Ectodermal cell (in vitro differentiated cells): Measurements from ENCODE around the gene COBLL1. TPM values are rescaled to one million over a fixed set of nuclear protein-coding genes. Genes with fewer than 3 reads are reported as not detected.

Source experiments
- H3K27ac ChIP-seq: 2 replicates; pipeline ENCODE4 v1.7.0; 2013; ENCODE audit warnings: mild to moderate bottlenecking, low read depth, low read length; ENCODE audit not compliant: insufficient read depth, poor library complexity, severe bottlenecking
- H3K27me3 ChIP-seq: 2 replicates; pipeline ENCODE4 v1.7.0; 2013; ENCODE audit warnings: mild to moderate bottlenecking, low read length; ENCODE audit not compliant: insufficient read depth, control insufficient read depth, poor library complexity, severe bottlenecking
- H3K36me3 ChIP-seq: one replicate; pipeline ENCODE4 v1.7.0; 2013; ENCODE audit warnings: low read length; ENCODE audit not compliant: control insufficient read depth, insufficient read depth
- H3K4me1 ChIP-seq: one replicate; pipeline ENCODE4 v1.7.0; 2013; ENCODE audit warnings: low read length; ENCODE audit not compliant: control insufficient read depth, insufficient read depth
- H3K4me3 ChIP-seq: 2 replicates; pipeline ENCODE4 v1.7.0; 2013; ENCODE audit warnings: low read depth, low read length, control low read depth; ENCODE audit not compliant: insufficient read depth
- H3K9me3 ChIP-seq: 2 replicates; pipeline ENCODE4 v1.7.0; 2013; ENCODE audit warnings: mild to moderate bottlenecking, low read length, moderate library complexity; ENCODE audit not compliant: control insufficient read depth
- WGBS, 2 experiments: methylation state at CpG; one replicate each; pipeline ENCODE4 v1.1.7; 2013; ENCODE audit warnings: missing lambda C conversion rate in 2 of 2; 5-methylcytosine and 5-hydroxymethylcytosine counted together
- polyA plus RNA-seq, 4 experiments: library from polyadenylated mRNA; stranded (reverse); fragments of 50-300 nt; gene quantifications; one replicate each; pipeline ENCODE4 v1.2.3, GENCODE V29; 2013

COBLL1 gene, protein sequence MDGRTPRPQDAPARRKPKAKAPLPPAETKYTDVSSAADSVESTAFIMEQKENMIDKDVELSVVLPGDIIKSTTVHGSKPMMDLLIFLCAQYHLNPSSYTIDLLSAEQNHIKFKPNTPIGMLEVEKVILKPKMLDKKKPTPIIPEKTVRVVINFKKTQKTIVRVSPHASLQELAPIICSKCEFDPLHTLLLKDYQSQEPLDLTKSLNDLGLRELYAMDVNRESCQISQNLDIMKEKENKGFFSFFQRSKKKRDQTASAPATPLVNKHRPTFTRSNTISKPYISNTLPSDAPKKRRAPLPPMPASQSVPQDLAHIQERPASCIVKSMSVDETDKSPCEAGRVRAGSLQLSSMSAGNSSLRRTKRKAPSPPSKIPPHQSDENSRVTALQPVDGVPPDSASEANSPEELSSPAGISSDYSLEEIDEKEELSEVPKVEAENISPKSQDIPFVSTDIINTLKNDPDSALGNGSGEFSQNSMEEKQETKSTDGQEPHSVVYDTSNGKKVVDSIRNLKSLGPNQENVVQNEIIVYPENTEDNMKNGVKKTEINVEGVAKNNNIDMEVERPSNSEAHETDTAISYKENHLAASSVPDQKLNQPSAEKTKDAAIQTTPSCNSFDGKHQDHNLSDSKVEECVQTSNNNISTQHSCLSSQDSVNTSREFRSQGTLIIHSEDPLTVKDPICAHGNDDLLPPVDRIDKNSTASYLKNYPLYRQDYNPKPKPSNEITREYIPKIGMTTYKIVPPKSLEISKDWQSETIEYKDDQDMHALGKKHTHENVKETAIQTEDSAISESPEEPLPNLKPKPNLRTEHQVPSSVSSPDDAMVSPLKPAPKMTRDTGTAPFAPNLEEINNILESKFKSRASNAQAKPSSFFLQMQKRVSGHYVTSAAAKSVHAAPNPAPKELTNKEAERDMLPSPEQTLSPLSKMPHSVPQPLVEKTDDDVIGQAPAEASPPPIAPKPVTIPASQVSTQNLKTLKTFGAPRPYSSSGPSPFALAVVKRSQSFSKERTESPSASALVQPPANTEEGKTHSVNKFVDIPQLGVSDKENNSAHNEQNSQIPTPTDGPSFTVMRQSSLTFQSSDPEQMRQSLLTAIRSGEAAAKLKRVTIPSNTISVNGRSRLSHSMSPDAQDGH
- polyA plus RNA-seq (2013, experiment 1 of 4) = 3.8 TPM
- polyA plus RNA-seq (2013, experiment 2 of 4) = 2.0 TPM
- 2.6 TPM for polyA plus RNA-seq (2013, experiment 3 of 4)
- polyA plus RNA-seq (2013, experiment 4 of 4) = 3.1 TPM

DNA sequence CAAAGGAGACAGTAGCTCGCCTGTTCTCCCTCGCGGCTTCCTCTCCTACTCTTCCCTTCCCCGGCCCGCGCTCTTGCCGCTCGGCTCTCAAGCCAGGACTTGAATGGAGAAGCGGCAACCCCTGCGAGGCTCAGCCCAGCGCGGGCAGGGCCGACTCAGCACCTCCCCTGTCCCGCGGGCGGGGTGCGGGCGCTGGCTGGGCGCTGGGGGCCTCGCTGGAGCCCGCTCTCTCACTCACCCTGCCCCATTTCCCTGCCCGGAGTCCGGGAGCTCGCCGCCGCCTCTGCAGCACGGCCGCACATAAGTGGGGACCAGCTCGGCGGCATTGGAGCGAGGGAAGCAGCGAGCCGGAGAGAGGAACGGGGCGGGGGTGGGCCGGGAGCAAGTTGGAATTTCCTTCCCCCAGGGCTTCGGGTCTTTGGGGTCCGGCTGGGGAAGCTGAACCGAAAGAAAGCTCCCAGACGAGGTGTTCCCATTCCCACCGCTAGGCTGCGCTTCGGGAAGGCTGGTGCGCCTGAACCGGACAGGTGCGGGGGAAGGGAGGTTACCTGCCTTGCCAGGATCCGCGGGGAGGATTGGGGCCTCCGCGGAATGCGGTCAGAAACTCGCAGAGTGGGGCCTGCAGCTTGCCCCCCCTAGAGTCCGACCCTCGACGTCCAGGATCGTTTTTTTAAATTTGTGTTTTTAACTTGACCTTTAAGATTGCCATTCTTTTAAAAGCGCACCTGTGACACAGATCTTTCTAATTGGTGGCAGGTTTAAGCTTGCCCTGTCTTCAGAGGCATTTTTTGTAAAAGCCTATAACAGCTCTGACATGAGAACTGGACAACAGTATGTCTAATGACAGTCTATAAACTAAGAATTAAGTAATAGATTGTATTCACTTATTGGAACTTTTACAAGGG is at the start of gene COBLL1:
TSS of gene COBLL1 (minus strand) at position 105 of the 905 bp plus-strand sequence. CDS start 627 bp downstream, outside the sequence.
- Histone ChIP-seq H3K36me3 (no peaks in the 10 kb centered on the region), H3K4me1 (peaks cover 6% of the 10 kb centered on the region), H3K4me3 (peak within 1 kb of the TSS; percentile 84), H3K27me3 (peaks cover 38% of the 10 kb centered on the region), H3K27ac (no peak within 1 kb of the TSS), H3K9me3 (no peaks in the 10 kb centered on the region)
- WGBS, 2 experiments = 1% methylated on average over 57 of the region's 57 CpGs

DNA sequence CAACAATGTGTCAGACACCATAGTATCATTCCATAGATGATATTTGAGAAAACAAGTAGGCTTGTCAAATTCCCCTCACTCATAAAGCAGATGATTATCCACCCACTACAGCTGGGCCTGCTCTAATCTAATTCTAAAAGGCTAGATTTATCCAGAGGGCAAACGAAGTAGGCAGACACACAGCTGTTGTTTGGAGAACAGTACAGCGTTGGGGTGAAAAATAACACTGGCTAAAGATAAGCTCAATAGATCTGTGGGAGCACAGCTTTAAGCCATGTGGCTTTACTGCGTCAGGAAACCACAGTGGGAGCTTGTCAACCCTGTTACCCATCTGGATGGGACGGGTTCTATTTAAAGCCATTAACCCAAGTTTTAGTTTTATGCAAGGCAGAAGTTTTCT is 48.9 kb upstream of the COBLL1 start:
- Histone ChIP-seq H3K9me3 (no peaks in the 10 kb centered on the region), H3K4me3 (no peak overlapping the region), H3K4me1 (no peaks in the 10 kb centered on the region), H3K36me3 (no peaks in the 10 kb centered on the region), H3K27me3 (no peaks in the 10 kb centered on the region), H3K27ac (no peak overlapping the region)
- 63 to 65% methylated on average over 4 of the region's 4 CpGs for WGBS, 2 experiments

- Histone ChIP-seq H3K27me3 (no peaks in the 10 kb centered on the region), H3K27ac (no peak overlapping the region), H3K4me1 (no peaks in the 10 kb centered on the region), H3K36me3 (no peaks in the 10 kb centered on the region), H3K9me3 (no peaks in the 10 kb centered on the region), H3K4me3 (no peak overlapping the region)
- 76 to 91% methylated on average over 3 of the region's 3 CpGs for WGBS, 2 experiments
Observed at GRCh38 chr2:164888592-164888991, 47.0 kb upstream of the COBLL1 start.

DNA sequence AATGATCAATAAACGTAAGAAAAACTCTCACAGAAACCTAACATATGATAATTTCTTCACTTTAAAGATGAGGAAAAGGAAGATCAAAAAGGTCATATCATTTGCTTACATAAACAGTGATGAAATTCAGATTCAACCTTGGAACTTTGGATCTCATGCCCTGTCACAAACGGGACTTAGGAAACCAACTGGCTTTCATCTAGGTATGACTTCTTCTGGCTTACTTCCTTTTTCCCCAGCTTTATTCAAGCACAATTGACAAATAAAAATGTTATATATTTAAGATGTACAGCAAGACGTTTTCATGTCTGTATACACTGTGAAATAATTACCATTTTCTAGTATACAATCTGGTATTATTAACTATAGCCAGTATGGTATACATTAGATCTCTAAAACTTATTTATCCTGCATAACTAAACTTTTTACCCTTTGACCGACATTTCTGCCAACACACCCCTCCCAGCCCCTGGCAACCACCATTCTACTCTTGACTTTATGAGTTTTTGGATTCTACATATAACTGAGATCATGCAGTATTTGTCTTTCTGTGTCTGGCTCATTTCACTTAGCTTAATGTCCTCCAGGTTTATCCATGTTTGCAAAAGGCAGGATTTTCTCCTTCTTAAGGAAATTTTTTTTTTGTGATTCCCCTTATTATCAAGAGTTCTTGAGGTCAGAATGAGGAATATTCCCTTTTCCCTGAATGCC is 46.0 kb upstream of the COBLL1 start:
- Histone ChIP-seq H3K36me3 (no peaks in the 10 kb centered on the region), H3K4me1 (no peaks in the 10 kb centered on the region), H3K4me3 (no peak overlapping the region), H3K27me3 (no peaks in the 10 kb centered on the region), H3K9me3 (no peaks in the 10 kb centered on the region), H3K27ac (no peak overlapping the region)
- WGBS, 2 experiments = 90 to 98% methylated on average over 2 to 3 of the region's 4 CpGs

- 96% methylated on average over 9 of the region's 9 CpGs for WGBS, 2 experiments
- no peaks in the 10 kb centered on the region for H3K36me3 ChIP-seq
- no peak overlapping the region for H3K4me3 ChIP-seq
- H3K27me3 ChIP-seq = no peaks in the 10 kb centered on the region
- no peaks in the 10 kb centered on the region for H3K9me3 ChIP-seq
- H3K4me1 ChIP-seq = peaks cover 5% of the 10 kb centered on the region
- no peak overlapping the region for H3K27ac ChIP-seq
Observed at GRCh38 chr2:164882276-164882675, 40.7 kb upstream of the COBLL1 start.

- H3K27me3 ChIP-seq = no peaks in the 10 kb centered on the region
- H3K36me3 ChIP-seq = no peaks in the 10 kb centered on the region
- 91 to 100% methylated on average over 1 of the region's 1 CpG for WGBS, 2 experiments
- H3K27ac ChIP-seq = no peak overlapping the region
- H3K9me3 ChIP-seq = no peaks in the 10 kb centered on the region
- H3K4me1 ChIP-seq = peaks cover 5% of the 10 kb centered on the region
- no peak overlapping the region for H3K4me3 ChIP-seq
Observed at GRCh38 chr2:164881524-164881923, 39.9 kb upstream of the COBLL1 start.

- 94 to 100% methylated on average over 2 of the region's 2 CpGs for WGBS, 2 experiments
- no peak overlapping the region for H3K4me3 ChIP-seq
- H3K4me1 ChIP-seq = peaks cover 5% of the 10 kb centered on the region
- no peak overlapping the region for H3K27ac ChIP-seq
- H3K36me3 ChIP-seq = no peaks in the 10 kb centered on the region
- no peaks in the 10 kb centered on the region for H3K9me3 ChIP-seq
- no peaks in the 10 kb centered on the region for H3K27me3 ChIP-seq
Observed at GRCh38 chr2:164879901-164880535, 38.4 kb upstream of the COBLL1 start.

- H3K27me3 ChIP-seq = no peaks in the 10 kb centered on the region
- no peaks in the 10 kb centered on the region for H3K36me3 ChIP-seq
- peaks cover 5% of the 10 kb centered on the region for H3K4me1 ChIP-seq
- no peak overlapping the region for H3K27ac ChIP-seq
- no peak overlapping the region for H3K4me3 ChIP-seq
- no peaks in the 10 kb centered on the region for H3K9me3 ChIP-seq
Observed at GRCh38 chr2:164877927-164878326, 36.3 kb upstream of the COBLL1 start.
